SK-N-SH treated with all-trans-retinoic acid at 6 μM for 48 hours (cell line): ENCODE data around the gene GJC2.

Experiments used
- ATAC-seq: fragments of 200-7000 bp; cut with Tn5 transposase; 3 replicates; pipeline ENCODE4 v1.9.1; 2020; ENCODE audit warnings: mild to moderate bottlenecking, moderate library complexity
- ARNTL ChIP-seq: fragments of 450-650 bp; formaldehyde crosslinking; IDR thresholded peaks from 2 replicates; pipeline ENCODE4 v1.5.0; 2020; ENCODE audit warnings: low read depth, mild to moderate bottlenecking, moderate library complexity, borderline replicate concordance
- CSDC2 ChIP-seq: fragments of 250-450 bp; sonication (Bioruptor Pico); IDR thresholded peaks from 2 replicates; pipeline ENCODE4 v1.5.0; 2020; ENCODE audit warnings: mild to moderate bottlenecking, moderate library complexity
- ESRRG ChIP-seq: fragments of 250-450 bp; sonication (Bioruptor Pico); IDR thresholded peaks from 2 replicates; pipeline ENCODE4 v1.6.1; 2021; ENCODE audit warnings: mild to moderate bottlenecking
- GLIS3 ChIP-seq: fragments of 250-450 bp; sonication (Bioruptor Pico); IDR thresholded peaks from 2 replicates; pipeline ENCODE4 v1.5.0; 2020; ENCODE audit warnings: mild to moderate bottlenecking, moderate library complexity
- ISL1 ChIP-seq: fragments of 250-450 bp; sonication (Bioruptor Pico); IDR thresholded peaks from 2 replicates; pipeline ENCODE4 v2.1.2; 2022; ENCODE audit warnings: mild to moderate bottlenecking, moderate library complexity
- OSR1 ChIP-seq: fragments of 250-450 bp; sonication (Bioruptor Pico); IDR thresholded peaks from 2 replicates; pipeline ENCODE4 v1.8.0; 2022; ENCODE audit warnings: moderate library complexity, mild to moderate bottlenecking, inconsistent platforms
- PPARA ChIP-seq: fragments of 250-450 bp; sonication (Bioruptor Pico); IDR thresholded peaks from 2 replicates; pipeline ENCODE4 v1.5.0; 2020; ENCODE audit warnings: mild to moderate bottlenecking, borderline replicate concordance
- RARB ChIP-seq: fragments of 250-450 bp; sonication (Bioruptor Pico); IDR thresholded peaks from 2 replicates; pipeline ENCODE4 v1.8.0; 2021; ENCODE audit warnings: mild to moderate bottlenecking, moderate library complexity
- SNAI2 ChIP-seq: fragments of 250-450 bp; sonication (Bioruptor Pico); IDR thresholded peaks from 2 replicates; pipeline ENCODE4 v1.5.0; 2020; ENCODE audit warnings: mild to moderate bottlenecking, moderate library complexity
- TOX ChIP-seq: fragments of 250-450 bp; sonication (Bioruptor Pico); IDR thresholded peaks from 2 replicates; pipeline ENCODE4 v1.8.0; 2021; ENCODE audit warnings: mild to moderate bottlenecking, moderate library complexity, borderline replicate concordance
- ZC3H10 ChIP-seq: fragments of 250-450 bp; sonication (Bioruptor Pico); IDR thresholded peaks from 2 replicates; pipeline ENCODE4 v1.5.1; 2021; ENCODE audit warnings: mild to moderate bottlenecking, moderate library complexity
- ZFP3 ChIP-seq: fragments of 250-450 bp; sonication (Bioruptor Pico); IDR thresholded peaks from 2 replicates; pipeline ENCODE4 v1.5.0; 2020; ENCODE audit warnings: mild to moderate bottlenecking, moderate library complexity
- ZFP30 ChIP-seq: fragments of 450-650 bp; formaldehyde crosslinking; IDR thresholded peaks from 2 replicates; pipeline ENCODE4 v1.5.0; 2022; ENCODE audit warnings: mild to moderate bottlenecking, moderate library complexity
- ZNF565 ChIP-seq: fragments of 450-650 bp; formaldehyde crosslinking; conservative IDR thresholded peaks from 2 replicates; pipeline ENCODE4 v1.5.0; 2020; ENCODE audit warnings: low read depth, mild to moderate bottlenecking, moderate library complexity
- ZNF8 ChIP-seq: fragments of 450-650 bp; formaldehyde crosslinking; IDR thresholded peaks from 2 replicates; pipeline ENCODE4 v1.5.0; 2020; ENCODE audit warnings: mild to moderate bottlenecking, moderate library complexity
- TF ChIP-seq, protein P1 (sequence below): fragments of 250-450 bp; sonication (Bioruptor Pico); IDR thresholded peaks from 2 replicates; pipeline ENCODE4 v1.8.0; 2020; ENCODE audit warnings: mild to moderate bottlenecking, moderate library complexity, borderline replicate concordance
- TF ChIP-seq, protein P2 (sequence below): fragments of 250-450 bp; sonication (Bioruptor Pico); IDR thresholded peaks from 2 replicates; pipeline ENCODE4 v1.8.0; 2021; ENCODE audit warnings: low read depth, mild to moderate bottlenecking, moderate library complexity, borderline replicate concordance
- TF ChIP-seq, protein P3 (sequence below): fragments of 250-450 bp; sonication (Bioruptor Pico); IDR thresholded peaks from 2 replicates; pipeline ENCODE4 v1.5.1; 2020; ENCODE audit warnings: low read depth, mild to moderate bottlenecking, moderate library complexity
- TF ChIP-seq, protein P4 (sequence below): fragments of 250-450 bp; sonication (Bioruptor Pico); IDR thresholded peaks from 2 replicates; pipeline ENCODE4 v1.5.0; 2020; ENCODE audit warnings: mild to moderate bottlenecking, moderate library complexity

The GJC2 gene

DNA sequence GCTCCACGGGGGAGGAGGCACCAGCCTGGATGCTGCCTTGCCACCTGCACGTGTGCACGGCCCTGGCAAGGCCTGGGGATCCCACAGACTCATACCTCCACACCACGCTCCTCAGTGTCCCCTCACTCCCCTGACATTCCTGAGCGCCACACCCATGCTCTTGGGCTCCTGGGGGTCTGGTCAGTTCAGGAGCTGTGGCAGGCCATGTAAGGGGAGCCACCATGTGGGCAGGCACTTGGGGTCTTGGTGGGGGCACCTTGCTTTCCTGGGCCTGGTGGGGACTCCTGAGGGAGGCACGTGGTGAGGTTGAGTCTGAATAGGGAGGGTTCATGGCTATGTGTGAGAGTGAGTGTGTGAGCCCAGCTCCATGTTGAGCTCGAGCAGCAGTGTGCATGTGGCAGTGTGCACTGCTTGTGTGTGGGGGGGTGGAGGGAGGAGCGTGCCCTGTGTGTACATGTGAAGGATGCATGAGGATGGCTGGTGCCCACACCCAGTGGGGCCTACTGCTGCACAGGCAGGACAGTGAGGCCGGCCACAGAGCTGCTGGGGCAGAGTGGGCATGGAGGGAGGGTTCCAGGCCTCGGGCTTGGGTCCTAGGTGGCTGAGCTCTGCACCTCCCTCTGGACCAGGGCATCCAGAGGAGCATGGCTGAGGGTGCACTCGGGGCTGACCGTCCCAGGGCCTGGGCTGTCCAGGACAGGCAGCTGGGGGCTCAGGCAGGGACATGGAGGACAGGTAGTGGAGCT, 1.6 kb downstream of the GJC2 start:
- TF ChIP-seq, protein P1, sequence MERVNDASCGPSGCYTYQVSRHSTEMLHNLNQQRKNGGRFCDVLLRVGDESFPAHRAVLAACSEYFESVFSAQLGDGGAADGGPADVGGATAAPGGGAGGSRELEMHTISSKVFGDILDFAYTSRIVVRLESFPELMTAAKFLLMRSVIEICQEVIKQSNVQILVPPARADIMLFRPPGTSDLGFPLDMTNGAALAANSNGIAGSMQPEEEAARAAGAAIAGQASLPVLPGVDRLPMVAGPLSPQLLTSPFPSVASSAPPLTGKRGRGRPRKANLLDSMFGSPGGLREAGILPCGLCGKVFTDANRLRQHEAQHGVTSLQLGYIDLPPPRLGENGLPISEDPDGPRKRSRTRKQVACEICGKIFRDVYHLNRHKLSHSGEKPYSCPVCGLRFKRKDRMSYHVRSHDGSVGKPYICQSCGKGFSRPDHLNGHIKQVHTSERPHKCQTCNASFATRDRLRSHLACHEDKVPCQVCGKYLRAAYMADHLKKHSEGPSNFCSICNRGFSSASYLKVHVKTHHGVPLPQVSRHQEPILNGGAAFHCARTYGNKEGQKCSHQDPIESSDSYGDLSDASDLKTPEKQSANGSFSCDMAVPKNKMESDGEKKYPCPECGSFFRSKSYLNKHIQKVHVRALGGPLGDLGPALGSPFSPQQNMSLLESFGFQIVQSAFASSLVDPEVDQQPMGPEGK (CRISPR knock-in tag), result no peak
- TF ChIP-seq, protein P2, sequence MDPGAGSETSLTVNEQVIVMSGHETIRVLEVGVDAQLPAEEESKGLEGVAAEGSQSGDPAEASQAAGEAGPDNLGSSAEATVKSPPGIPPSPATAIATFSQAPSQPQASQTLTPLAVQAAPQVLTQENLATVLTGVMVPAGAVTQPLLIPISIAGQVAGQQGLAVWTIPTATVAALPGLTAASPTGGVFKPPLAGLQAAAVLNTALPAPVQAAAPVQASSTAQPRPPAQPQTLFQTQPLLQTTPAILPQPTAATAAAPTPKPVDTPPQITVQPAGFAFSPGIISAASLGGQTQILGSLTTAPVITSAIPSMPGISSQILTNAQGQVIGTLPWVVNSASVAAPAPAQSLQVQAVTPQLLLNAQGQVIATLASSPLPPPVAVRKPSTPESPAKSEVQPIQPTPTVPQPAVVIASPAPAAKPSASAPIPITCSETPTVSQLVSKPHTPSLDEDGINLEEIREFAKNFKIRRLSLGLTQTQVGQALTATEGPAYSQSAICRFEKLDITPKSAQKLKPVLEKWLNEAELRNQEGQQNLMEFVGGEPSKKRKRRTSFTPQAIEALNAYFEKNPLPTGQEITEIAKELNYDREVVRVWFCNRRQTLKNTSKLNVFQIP (CRISPR knock-in tag), result no peak
- TF ChIP-seq ZC3H10 (no peak), ZNF565 (CRISPR knock-in tag) (no peak), PPARA (CRISPR knock-in tag) (no peak), ESRRG (CRISPR knock-in tag) (no peak), ZFP3 (CRISPR knock-in tag) (no peak)
- TF ChIP-seq, protein P3, sequence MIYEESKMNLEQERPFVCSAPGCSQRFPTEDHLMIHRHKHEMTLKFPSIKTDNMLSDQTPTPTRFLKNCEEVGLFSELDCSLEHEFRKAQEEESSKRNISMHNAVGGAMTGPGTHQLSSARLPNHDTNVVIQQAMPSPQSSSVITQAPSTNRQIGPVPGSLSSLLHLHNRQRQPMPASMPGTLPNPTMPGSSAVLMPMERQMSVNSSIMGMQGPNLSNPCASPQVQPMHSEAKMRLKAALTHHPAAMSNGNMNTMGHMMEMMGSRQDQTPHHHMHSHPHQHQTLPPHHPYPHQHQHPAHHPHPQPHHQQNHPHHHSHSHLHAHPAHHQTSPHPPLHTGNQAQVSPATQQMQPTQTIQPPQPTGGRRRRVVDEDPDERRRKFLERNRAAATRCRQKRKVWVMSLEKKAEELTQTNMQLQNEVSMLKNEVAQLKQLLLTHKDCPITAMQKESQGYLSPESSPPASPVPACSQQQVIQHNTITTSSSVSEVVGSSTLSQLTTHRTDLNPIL (CRISPR knock-in tag), result no peak
- TF ChIP-seq, protein P4, sequence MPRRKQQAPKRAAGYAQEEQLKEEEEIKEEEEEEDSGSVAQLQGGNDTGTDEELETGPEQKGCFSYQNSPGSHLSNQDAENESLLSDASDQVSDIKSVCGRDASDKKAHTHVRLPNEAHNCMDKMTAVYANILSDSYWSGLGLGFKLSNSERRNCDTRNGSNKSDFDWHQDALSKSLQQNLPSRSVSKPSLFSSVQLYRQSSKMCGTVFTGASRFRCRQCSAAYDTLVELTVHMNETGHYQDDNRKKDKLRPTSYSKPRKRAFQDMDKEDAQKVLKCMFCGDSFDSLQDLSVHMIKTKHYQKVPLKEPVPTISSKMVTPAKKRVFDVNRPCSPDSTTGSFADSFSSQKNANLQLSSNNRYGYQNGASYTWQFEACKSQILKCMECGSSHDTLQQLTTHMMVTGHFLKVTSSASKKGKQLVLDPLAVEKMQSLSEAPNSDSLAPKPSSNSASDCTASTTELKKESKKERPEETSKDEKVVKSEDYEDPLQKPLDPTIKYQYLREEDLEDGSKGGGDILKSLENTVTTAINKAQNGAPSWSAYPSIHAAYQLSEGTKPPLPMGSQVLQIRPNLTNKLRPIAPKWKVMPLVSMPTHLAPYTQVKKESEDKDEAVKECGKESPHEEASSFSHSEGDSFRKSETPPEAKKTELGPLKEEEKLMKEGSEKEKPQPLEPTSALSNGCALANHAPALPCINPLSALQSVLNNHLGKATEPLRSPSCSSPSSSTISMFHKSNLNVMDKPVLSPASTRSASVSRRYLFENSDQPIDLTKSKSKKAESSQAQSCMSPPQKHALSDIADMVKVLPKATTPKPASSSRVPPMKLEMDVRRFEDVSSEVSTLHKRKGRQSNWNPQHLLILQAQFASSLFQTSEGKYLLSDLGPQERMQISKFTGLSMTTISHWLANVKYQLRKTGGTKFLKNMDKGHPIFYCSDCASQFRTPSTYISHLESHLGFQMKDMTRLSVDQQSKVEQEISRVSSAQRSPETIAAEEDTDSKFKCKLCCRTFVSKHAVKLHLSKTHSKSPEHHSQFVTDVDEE, result no peak
- peak; percentile 1 for ATAC-seq

DNA sequence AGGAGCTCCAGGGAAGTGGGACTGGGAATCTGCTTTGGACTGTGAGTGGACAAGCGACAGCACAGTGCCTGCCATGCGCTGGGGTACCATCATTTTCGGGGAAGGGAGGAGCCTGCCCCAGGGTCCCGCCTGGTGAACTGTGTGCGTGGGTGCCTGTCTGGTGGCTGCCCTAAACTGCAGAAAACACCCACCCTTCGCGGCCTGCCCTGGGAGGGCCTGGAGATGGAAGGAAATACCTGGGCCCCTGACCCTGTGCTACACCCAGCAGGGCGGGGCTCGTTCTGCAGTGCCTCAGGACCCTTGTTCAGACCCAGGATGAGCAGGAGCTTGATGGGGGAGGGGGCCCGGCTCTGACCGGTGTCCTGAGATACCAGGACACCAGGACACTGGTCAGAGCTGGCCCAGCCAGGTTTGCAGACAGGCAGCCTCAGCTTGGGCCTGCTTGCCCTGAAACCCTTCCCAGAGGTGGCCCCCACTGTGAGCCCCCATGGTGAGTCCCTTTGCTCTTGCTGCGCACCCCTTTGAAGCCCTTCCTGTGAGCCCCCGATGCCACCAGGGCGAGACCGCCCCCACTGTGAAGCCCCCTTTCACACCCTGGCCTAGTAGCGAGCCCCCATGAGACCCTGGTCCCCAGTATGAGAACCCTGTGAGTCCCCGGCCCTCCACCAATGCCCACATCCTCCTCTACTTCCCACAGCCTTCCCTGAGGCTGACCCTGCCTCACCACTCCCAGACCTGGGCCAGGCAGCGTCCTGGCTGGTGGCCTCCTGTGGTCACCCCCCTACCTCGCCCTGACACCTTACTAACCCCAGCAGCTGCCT, 2.6 kb downstream of the GJC2 start:
- ATAC-seq, result no peak
- TF ChIP-seq OSR1 (CRISPR knock-in tag) (no peak), PPARA (CRISPR knock-in tag) (no peak), TOX (no peak), CSDC2 (CRISPR knock-in tag) (no peak)
- TF ChIP-seq, protein P4, result no peak
- TF ChIP-seq, all 23 proteins: peak for 0

DNA sequence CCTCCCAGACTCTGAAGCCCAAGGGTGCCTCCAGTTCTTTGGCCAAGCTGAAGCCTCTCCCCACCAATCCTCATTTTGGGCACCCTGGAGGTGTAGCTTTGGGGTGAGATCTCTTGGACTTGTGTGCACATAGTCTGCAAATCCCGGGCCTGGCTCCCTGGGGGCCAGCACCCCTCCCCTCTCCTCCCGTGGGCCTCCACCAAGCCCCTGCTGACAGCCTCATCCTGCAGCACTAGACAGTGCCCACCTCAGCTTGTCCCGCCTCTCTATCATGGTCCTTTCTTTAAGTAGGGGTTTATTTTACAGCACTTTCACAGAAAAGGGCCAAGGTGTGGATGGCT, 3.2 kb downstream of the GJC2 start:
- ATAC-seq, result no peak
- no peak for TF ChIP-seq ESRRG (CRISPR knock-in tag)
- TF ChIP-seq PPARA (CRISPR knock-in tag), result no peak
- no peak for TF ChIP-seq GLIS3 (CRISPR knock-in tag)
- no peak for TF ChIP-seq CSDC2 (CRISPR knock-in tag)
- no peak for TF ChIP-seq ISL1
- no peak for TF ChIP-seq ZC3H10
- TF ChIP-seq, protein P4, result no peak
- TF ChIP-seq RARB, result no peak
- no peak for TF ChIP-seq ZFP3 (CRISPR knock-in tag)
- TF ChIP-seq, protein P1 (CRISPR knock-in tag), result no peak
- TF ChIP-seq ARNTL (CRISPR knock-in tag), result no peak
- TF ChIP-seq SNAI2, result no peak
- no peak for TF ChIP-seq ZNF8 (CRISPR knock-in tag)
- TF ChIP-seq ZFP30 (CRISPR knock-in tag), result no peak
- TF ChIP-seq ZNF565 (CRISPR knock-in tag), result no peak
- TF ChIP-seq OSR1 (CRISPR knock-in tag), result no peak
